DMS53 treated with DMSO at 0.1 percent for 48 hours (cell line): ENCODE measurements around the gene CASP7.

Experiments
- DNase-seq: peaks from one replicate; lab custom pipeline; 2025; ENCODE audit not compliant: unreplicated experiment; lab: John Stamatoyannopoulos, UW

Gene CASP7

GRCh38 chr10:113711142-113711541 is 31.4 kb downstream of the CASP7 start:
- DNase-seq: no peak

GRCh38 chr10:113712024-113712423 is 32.3 kb downstream of the CASP7 start:
- no peak for DNase-seq

- DNase-seq: no peak
These were observed 33.3 kb downstream of the CASP7 start for GRCh38 chr10:113712755-113713639.

GRCh38 chr10:113713640-113713982 is 33.9 kb downstream of the CASP7 start:
- no peak for DNase-seq

GRCh38 chr10:113716109-113716910 is 36.6 kb downstream of the CASP7 start:
- DNase-seq: no peak

GRCh38 chr10:113718969-113719822 is 39.5 kb downstream of the CASP7 start:
- no peak for DNase-seq

GRCh38 chr10:113720386-113720785 is 40.7 kb downstream of the CASP7 start:
- no peak for DNase-seq

- no peak for DNase-seq
These were observed 52.6 kb downstream of the CASP7 start for GRCh38 chr10:113732160-113732881.

- no peak for DNase-seq
These were observed 53.3 kb downstream of the CASP7 start for GRCh38 chr10:113732966-113733365.

GRCh38 chr10:113733635-113734034 is 53.9 kb downstream of the CASP7 start:
- DNase-seq: no peak

- peak; percentile 90 for DNase-seq
These were observed 56.2 kb downstream of the CASP7 start for GRCh38 chr10:113735913-113736312.

- DNase-seq: no peak
These were observed 56.9 kb downstream of the CASP7 start for GRCh38 chr10:113736576-113736975.

GRCh38 chr10:113739031-113739430 is 59.3 kb downstream of the CASP7 start:
- no peak for DNase-seq

GRCh38 chr10:113739577-113739976 is 59.9 kb downstream of the CASP7 start:
- DNase-seq: no peak

- no peak for DNase-seq
These were observed 61.1 kb downstream of the CASP7 start for GRCh38 chr10:113740850-113741249.

GRCh38 chr10:113742466-113742865 is 62.8 kb downstream of the CASP7 start:
- no peak for DNase-seq

- DNase-seq: no peak
These were observed 63.9 kb downstream of the CASP7 start for GRCh38 chr10:113743594-113743993.

- no peak for DNase-seq
These were observed 65.7 kb downstream of the CASP7 start for GRCh38 chr10:113745374-113745773.

- DNase-seq: no peak
These were observed 66.7 kb downstream of the CASP7 start for GRCh38 chr10:113746217-113746957.

GRCh38 chr10:113751181-113751732 is 71.5 kb downstream of the CASP7 start, which contains the start of gene PLEKHS1:
Gene PLEKHS1 (plus strand): TSS chr10:113751682. CDS start chr10:113755278, 3,596 bp downstream.
- peak; percentile 15 for DNase-seq
